Endothelial cell of umbilical vein (primary cell): Measurements from ENCODE around the gene CETN3. TPM values are rescaled to one million over a fixed set of nuclear protein-coding genes. Genes with fewer than 3 reads are reported as not detected.

Source experiments
- BruUV-seq: library from RNA; stranded (reverse); fragments of 400-500 nt; replicated peaks from 2 replicates; lab custom pipeline; 2021; lab: Mats Ljungman, UMichigan
- CTCF ChIA-PET: fragments of 300-600, 350-600 bp; sonication (Branson Sonifier 250); formaldehyde crosslinking; loops from one replicate; lab custom pipeline; 2021; ENCODE audit warnings: antibody characterized with exemption, inconsistent platforms; lab: Charles Lee
- POLR2A ChIA-PET: fragments of 300-600, 350-600 bp; sonication (Branson Sonifier 250); formaldehyde crosslinking; loops from one replicate; lab custom pipeline; 2021; ENCODE audit warnings: antibody characterized with exemption, inconsistent platforms; lab: Charles Lee
- DNase-seq: peaks from one replicate; pipeline ENCODE4 v3.0.0-alpha.2; 2011; ENCODE audit warnings: low read depth, low spot score
- FAIRE-seq: peaks from 2 replicates; lab custom pipeline; 2011; peaks lifted over from hg19 to GRCh38; lab: Jason Lieb, UNC
- H2AFZ ChIP-seq: 2 replicates; pipeline ENCODE4 v1.6.0; 2012; ENCODE audit warnings: low read depth, low read length, control low read depth, inconsistent platforms
- H3K27ac ChIP-seq: 2 replicates; pipeline ENCODE4 v1.5.1; 2011; ENCODE audit warnings: low read depth, mild to moderate bottlenecking, control low read depth, low read length, moderate library complexity; ENCODE audit not compliant: insufficient read depth
- H3K27me3 ChIP-seq, 2 experiments: 2 replicates each; pipeline versions ENCODE4 v1.6.0 to v1.6.1; 2011; ENCODE audit warnings: low read length in 2 of 2, mixed read lengths in 1 of 2; ENCODE audit not compliant: control insufficient read depth in 2 of 2, insufficient read depth in 2 of 2
- H3K36me3 ChIP-seq, 2 experiments: 2 replicates in 1 of 2; 3 replicates in 1 of 2; pipeline ENCODE4 v1.5.1; 2011; ENCODE audit warnings: low read length in 2 of 2, mild to moderate bottlenecking in 1 of 2, moderate library complexity in 1 of 2; ENCODE audit not compliant: control insufficient read depth in 2 of 2, insufficient read depth in 2 of 2; ENCODE audit errors: extremely low read depth in 1 of 2
- H3K4me1 ChIP-seq: 3 replicates; pipeline ENCODE4 v1.5.1; 2011; ENCODE audit warnings: mild to moderate bottlenecking, low read length; ENCODE audit not compliant: control insufficient read depth, insufficient read depth; ENCODE audit errors: extremely low read depth
- H3K4me2 ChIP-seq: 2 replicates; pipeline ENCODE4 v1.6.1; 2011; ENCODE audit warnings: low read length, control low read depth, mixed read lengths; ENCODE audit not compliant: insufficient read depth
- H3K4me3 ChIP-seq, 3 experiments: fragments of 200-600 bp in 1 of 3; sonication (generic), shearing (Covaris generic) in 1 of 3; replicated peaks in 1 of 3; 2 replicates each; pipeline ENCODE4 v1.5.1; 2011 to 2016; ENCODE audit warnings: control low read depth in 3 of 3, low read length in 3 of 3, mild to moderate bottlenecking in 2 of 3, inconsistent platforms in 1 of 3, low read depth in 1 of 3, moderate library complexity in 1 of 3; ENCODE audit not compliant: insufficient read depth in 1 of 3
- H3K79me2 ChIP-seq: 2 replicates; pipeline ENCODE4 v1.6.0; 2012; ENCODE audit warnings: low read length, inconsistent platforms; ENCODE audit not compliant: control insufficient read depth, insufficient read depth
- H3K9ac ChIP-seq: replicated peaks from 2 replicates; pipeline ENCODE3; 2011; ENCODE audit warnings: low read length, control low read depth; ENCODE audit not compliant: insufficient read depth; ENCODE audit errors: extremely low read depth
- H3K9me1 ChIP-seq: replicated peaks from 3 replicates; pipeline ENCODE4 v1.6.0; 2011; ENCODE audit warnings: mild to moderate bottlenecking, low read length; ENCODE audit not compliant: control insufficient read depth, insufficient read depth; ENCODE audit errors: extremely low read depth
- H3K9me3 ChIP-seq: replicated peaks from 2 replicates; pipeline ENCODE4 v1.5.1; 2012; ENCODE audit warnings: low read length, inconsistent platforms; ENCODE audit not compliant: control insufficient read depth, insufficient read depth
- H4K20me1 ChIP-seq: replicated peaks from 2 replicates; pipeline ENCODE3; 2011; ENCODE audit warnings: mild to moderate bottlenecking, low read length; ENCODE audit not compliant: control insufficient read depth, insufficient read depth; ENCODE audit errors: extremely low read depth
- CTCF ChIP-seq, 2 donors: IDR thresholded peaks; 1 replicate in 1 of 2; 2 replicates in 1 of 2; pipeline ENCODE4 v1.5.1; 2011; ENCODE audit warnings: low read length in 2 of 2, mild to moderate bottlenecking in 2 of 2, moderate library complexity in 2 of 2, control low read depth in 1 of 2, inconsistent platforms in 1 of 2, low read depth in 1 of 2; ENCODE audit not compliant: insufficient read depth in 1 of 2; ENCODE audit errors: extremely low read depth in 1 of 2
- EZH2 ChIP-seq: IDR thresholded peaks from 2 replicates; pipeline ENCODE4 v1.6.1; 2012; ENCODE audit warnings: borderline replicate concordance, low read depth, mild to moderate bottlenecking, moderate library complexity, low read length, inconsistent platforms; ENCODE audit not compliant: severe bottlenecking
- FOS ChIP-seq: IDR thresholded peaks from 2 replicates; pipeline ENCODE4 v1.6.1; 2011; ENCODE audit warnings: mild to moderate bottlenecking, low read length, moderate library complexity, borderline replicate concordance; ENCODE audit not compliant: insufficient read depth
- GATA2 ChIP-seq: IDR thresholded peaks from 2 replicates; pipeline ENCODE4 v1.7.0; 2011; ENCODE audit warnings: low read depth, mild to moderate bottlenecking, moderate library complexity, mixed read lengths, low read length; ENCODE audit not compliant: insufficient read length, insufficient read depth
- JUN ChIP-seq: IDR thresholded peaks from 2 replicates; pipeline ENCODE4 v1.6.1; 2011; ENCODE audit warnings: borderline replicate concordance, low read depth; ENCODE audit not compliant: insufficient read length, insufficient read depth
- MAX ChIP-seq: IDR thresholded peaks from 2 replicates; pipeline ENCODE4 v1.6.1; 2011; ENCODE audit not compliant: insufficient read depth, insufficient read length
- MYC ChIP-seq: IDR thresholded peaks from one replicate; pipeline ENCODE4 v1.6.1; 2011; ENCODE audit warnings: mild to moderate bottlenecking, low read depth, low read length
- POLR2A ChIP-seq: IDR thresholded peaks from 2 replicates; pipeline ENCODE4 v1.6.1; 2012; ENCODE audit warnings: low read depth, mild to moderate bottlenecking, control low read depth, low read length
- POLR2AphosphoS5 ChIP-seq: IDR thresholded peaks from 2 replicates; pipeline ENCODE4 v1.6.1; 2012; ENCODE audit warnings: low read depth, mild to moderate bottlenecking, control low read depth, low read length, moderate library complexity; ENCODE audit not compliant: insufficient read depth
- dilution Hi-C: fragments of 300-500 bp; cut with MboI; formaldehyde crosslinking; loops from one replicate; pipeline ENCODE4 v1.15.0; 2019; ENCODE audit warnings: low sequenced_read_pairs; ENCODE audit not compliant: extremely low pct_ligation_motif_present
- intact Hi-C: fragments of 100-400 bp; cut with micrococcal nuclease; formaldehyde crosslinking; loops from one replicate; pipeline ENCODE4 v1.10.0; 2022
- polyA plus RNA-seq, 4 experiments: library from polyadenylated mRNA; depleted of rRNA in 3 of 4; stranded (reverse) in 3 of 4; unstranded in 1 of 4; fragments of >200 nt; gene quantifications; 2 replicates each; pipeline versions ENCODE4 v1.2.1 to v1.2.3, GENCODE V29; 2011 to 2012; ENCODE audit warnings: missing spikeins in 1 of 4
- total RNA-seq: library from RNA; stranded (reverse); gene quantifications from 2 replicates; pipeline ENCODE4 v1.2.3, GENCODE V29; 2021

CETN3 gene
- total and polyA plus RNA-seq, 2 donors (not counting 3 experiments of a cell fraction or from before 2014, with no cell fraction given), result 2.2 to 17.3 TPM

GRCh38 chr5:90384389-90384788 lies 25.2 kb downstream of the CETN3 start:
- Histone ChIP-seq H3K9me3 (no peaks in the 10 kb centered on the region), H3K9me1 (no peaks in the 10 kb centered on the region), H3K27me3 (no peaks in the 10 kb centered on the region), H3K9ac (no peak overlapping the region), H3K4me2 (no peak overlapping the region), H3K79me2 (no peaks in the 10 kb centered on the region), H4K20me1 (no peaks in the 10 kb centered on the region), H2AFZ (no peak overlapping the region), H3K4me1 (no peaks in the 10 kb centered on the region), H3K4me3 (no peak overlapping the region), H3K27ac (no peak overlapping the region), H3K36me3 (no peaks in the 10 kb centered on the region)
- TF ChIP-seq JUN (no peak), POLR2A (no peak), POLR2AphosphoS5 (no peak), MYC (no peak), GATA2 (no peak), EZH2 (no peak), FOS (no peak), MAX (no peak), CTCF (IDR thresholded peaks at IDR 0.05; ENCODE audit: extremely low read depth in 1 of 2, insufficient read depth in 1 of 2, low read depth in 1 of 2, low read length in 2 of 2) (no peak)
- DNase-seq, result no peak
- BruUV-seq, result no TSS peak
- dilution Hi-C loops, result no loop called here
- ChIA-PET POLR2A (no interaction called here), CTCF (no interaction called here)
- intact Hi-C loops, result no loop called here
- no peak for FAIRE-seq
